ENCODE data around the gene GP1BA.

GP1BA gene

GRCh38 chr17:4896332-4897197 lies 35.5 kb upstream of the GP1BA start:
- Histone ChIP-seq H3K4me3 (ENCODE audit: low read depth, low read length) (no peak overlapping the region), H3K36me3 (no peaks in the 10 kb centered on the region; the same call in 1 of the 2 replicates), H3K9me3 (no peaks in the 10 kb centered on the region), H3K27me3 (no peaks in the 10 kb centered on the region), H3K4me1 (no peaks in the 10 kb centered on the region)
- no peak for TF ChIP-seq CTCF (IDR thresholded peaks at IDR 0.05; ENCODE audit: low read depth, low read length)
- no peak for DNase-seq

GRCh38 chr17:4897198-4897687 lies 34.8 kb upstream of the GP1BA start:
- Histone ChIP-seq H3K9me3 (no peaks in the 10 kb centered on the region), H3K4me1 (no peaks in the 10 kb centered on the region), H3K27me3 (no peaks in the 10 kb centered on the region), H3K36me3 (no peaks in the 10 kb centered on the region; the same call in 1 of the 2 replicates), H3K4me3 (ENCODE audit: low read depth, low read length) (no peak overlapping the region)
- DNase-seq: no peak
- TF ChIP-seq CTCF (IDR thresholded peaks at IDR 0.05; ENCODE audit: low read depth, low read length): no peak

GRCh38 chr17:4897785-4898184 lies 34.3 kb upstream of the GP1BA start:
- no peaks in the 10 kb centered on the region for H3K27me3 ChIP-seq
- H3K9me3 ChIP-seq: no peaks in the 10 kb centered on the region
- no peaks in the 10 kb centered on the region; the same call in 1 of the 2 replicates for H3K36me3 ChIP-seq
- no peak for DNase-seq
- TF ChIP-seq CTCF (IDR thresholded peaks at IDR 0.05; ENCODE audit: low read depth, low read length): no peak
- no peak overlapping the region for H3K4me3 ChIP-seq (ENCODE audit: low read depth, low read length)
- H3K4me1 ChIP-seq: no peaks in the 10 kb centered on the region

GRCh38 chr17:4898351-4898750 lies 33.7 kb upstream of the GP1BA start:
- no peak for TF ChIP-seq CTCF (IDR thresholded peaks at IDR 0.05; ENCODE audit: low read depth, low read length)
- H3K36me3 ChIP-seq: no peaks in the 10 kb centered on the region; the same call in 1 of the 2 replicates
- H3K4me3 ChIP-seq (ENCODE audit: low read depth, low read length): no peak overlapping the region
- no peaks in the 10 kb centered on the region for H3K9me3 ChIP-seq
- no peak for DNase-seq
- no peaks in the 10 kb centered on the region for H3K27me3 ChIP-seq
- no peaks in the 10 kb centered on the region for H3K4me1 ChIP-seq

GRCh38 chr17:4898927-4899326 lies 33.1 kb upstream of the GP1BA start:
- no peak for DNase-seq
- TF ChIP-seq CTCF (IDR thresholded peaks at IDR 0.05; ENCODE audit: low read depth, low read length): no peak
- H3K4me1 ChIP-seq: no peaks in the 10 kb centered on the region
- H3K4me3 ChIP-seq (ENCODE audit: low read depth, low read length): no peak overlapping the region
- no peaks in the 10 kb centered on the region for H3K27me3 ChIP-seq
- no peaks in the 10 kb centered on the region for H3K9me3 ChIP-seq
- no peaks in the 10 kb centered on the region; the same call in 1 of the 2 replicates for H3K36me3 ChIP-seq

Measured in BE2C (cell line).